ENCODE results near the gene ONECUT1.

DNA sequence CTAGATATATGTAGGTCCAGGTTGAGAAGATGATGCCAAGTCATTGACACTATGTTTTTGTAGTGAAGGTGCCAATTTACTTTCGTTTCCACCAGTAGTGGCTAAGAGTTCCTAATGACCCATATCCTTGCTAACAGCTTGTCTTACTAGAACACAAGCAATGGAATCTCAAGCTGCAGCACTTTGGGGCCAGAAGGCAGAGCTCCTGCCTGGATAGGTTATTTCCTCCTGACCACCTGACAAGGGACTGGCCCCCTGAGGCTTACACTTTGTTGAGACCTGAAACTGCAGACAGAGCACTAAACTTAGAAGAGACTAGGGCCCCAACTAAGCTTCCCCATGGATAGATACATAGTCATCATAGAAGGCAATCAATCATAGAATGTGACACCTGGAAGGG, 11.7 kb downstream of the ONECUT1 start:
- TF ChIP-seq POLR2A (IDR thresholded peaks at IDR 0.05; ENCODE audit: borderline replicate concordance, extremely low read depth, insufficient read depth, insufficient read length) (no peak), POLR2AphosphoS5 (IDR thresholded peaks at IDR 0.05; ENCODE audit: low read depth, low read length) (no peak), EZH2phosphoT487 (IDR thresholded peaks at IDR 0.05; ENCODE audit: borderline replicate concordance) (no peak), ELF1 (IDR thresholded peaks at IDR 0.05; ENCODE audit: borderline replicate concordance, low read depth) (no peak), YY1 (IDR thresholded peaks at IDR 0.05; ENCODE audit: extremely low read depth, insufficient replicate concordance, low read depth, low read length) (no peak), ZFX (IDR thresholded peaks at IDR 0.05) (no peak), EGR1 (IDR thresholded peaks at IDR 0.05; ENCODE audit: low read depth) (no peak), EZH2 (IDR thresholded peaks at IDR 0.05) (no peak), SP1 (IDR thresholded peaks at IDR 0.05; ENCODE audit: low read depth) (no peak)
- TF ChIP-seq, protein P1, sequence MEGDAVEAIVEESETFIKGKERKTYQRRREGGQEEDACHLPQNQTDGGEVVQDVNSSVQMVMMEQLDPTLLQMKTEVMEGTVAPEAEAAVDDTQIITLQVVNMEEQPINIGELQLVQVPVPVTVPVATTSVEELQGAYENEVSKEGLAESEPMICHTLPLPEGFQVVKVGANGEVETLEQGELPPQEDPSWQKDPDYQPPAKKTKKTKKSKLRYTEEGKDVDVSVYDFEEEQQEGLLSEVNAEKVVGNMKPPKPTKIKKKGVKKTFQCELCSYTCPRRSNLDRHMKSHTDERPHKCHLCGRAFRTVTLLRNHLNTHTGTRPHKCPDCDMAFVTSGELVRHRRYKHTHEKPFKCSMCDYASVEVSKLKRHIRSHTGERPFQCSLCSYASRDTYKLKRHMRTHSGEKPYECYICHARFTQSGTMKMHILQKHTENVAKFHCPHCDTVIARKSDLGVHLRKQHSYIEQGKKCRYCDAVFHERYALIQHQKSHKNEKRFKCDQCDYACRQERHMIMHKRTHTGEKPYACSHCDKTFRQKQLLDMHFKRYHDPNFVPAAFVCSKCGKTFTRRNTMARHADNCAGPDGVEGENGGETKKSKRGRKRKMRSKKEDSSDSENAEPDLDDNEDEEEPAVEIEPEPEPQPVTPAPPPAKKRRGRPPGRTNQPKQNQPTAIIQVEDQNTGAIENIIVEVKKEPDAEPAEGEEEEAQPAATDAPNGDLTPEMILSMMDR (IDR thresholded peaks at IDR 0.05 in 2 of 3, conservative IDR thresholded peaks at IDR 0.05 in 1 of 3; ENCODE audit: borderline replicate concordance in 1 of 3, insufficient read depth in 1 of 3, low read depth in 2 of 3, low read length in 2 of 3), result no peak

Data from HCT116 (cell line).